Spleen (tissue), 11 donors: ENCODE measurements around the gene EPHB1. TPM values are rescaled to one million over a fixed set of nuclear protein-coding genes. Genes with fewer than 3 reads are reported as not detected.

Experiments used
- DNase-seq: peaks from one replicate; pipeline ENCODE4 v3.0.0-alpha.2; 2020
- H3K27ac ChIP-seq, 8 donors: fragments of 200-600 bp; sonication (generic) in 7 of 8; 1 replicate in 4 of 8; 2 replicates in 4 of 8; pipeline versions ENCODE4 v1.5.0 to v1.8.0; 2016 to 2021; ENCODE audit warnings: inconsistent platforms in 4 of 8, mild to moderate bottlenecking in 4 of 8, moderate library complexity in 1 of 8
- H3K27me3 ChIP-seq, 7 donors: fragments of 200-600 bp; sonication (generic) in 6 of 7; replicated peaks in 1 of 7; 1 replicate in 4 of 7; 2 replicates in 3 of 7; pipeline versions ENCODE4 v1.5.0 to v1.8.0; 2016 to 2021; ENCODE audit warnings: inconsistent platforms in 3 of 7, mild to moderate bottlenecking in 1 of 7
- H3K36me3 ChIP-seq, 6 donors: fragments of 200-600 bp; sonication (generic) in 5 of 6; 1 replicate in 4 of 6; 2 replicates in 2 of 6; pipeline versions ENCODE4 v1.5.0 to v1.8.0; 2016 to 2021; ENCODE audit warnings: inconsistent platforms in 2 of 6
- H3K4me1 ChIP-seq, 6 donors: fragments of 200-600 bp; sonication (generic) in 5 of 6; 1 replicate in 3 of 6; 2 replicates in 3 of 6; pipeline versions ENCODE4 v1.5.0 to v1.8.0; 2016 to 2021; ENCODE audit warnings: inconsistent platforms in 3 of 6
- H3K4me3 ChIP-seq, 8 donors: fragments of 200-600 bp; sonication (generic) in 7 of 8; 1 replicate in 4 of 8; 2 replicates in 4 of 8; pipeline versions ENCODE4 v1.5.0 to v1.8.0; 2016 to 2021; ENCODE audit warnings: inconsistent platforms in 4 of 8, mild to moderate bottlenecking in 4 of 8, moderate library complexity in 2 of 8
- H3K9me3 ChIP-seq, 8 donors: fragments of 200-600 bp; sonication (generic) in 7 of 8; 1 replicate in 4 of 8; 2 replicates in 4 of 8; pipeline versions ENCODE4 v1.5.0 to v1.8.0; 2016 to 2021; ENCODE audit warnings: inconsistent platforms in 4 of 8
- CTCF ChIP-seq, 11 experiments: fragments of 200-600 bp in 7 of 11; fragments of 450-650 bp in 4 of 11; sonication (generic) in 4 of 11; IDR thresholded peaks in 8 of 11; conservative IDR thresholded peaks in 3 of 11; 1 replicate in 7 of 11; 2 replicates in 4 of 11; pipeline versions ENCODE4 v1.4.0 to v1.8.0; 2016 to 2021; ENCODE audit warnings: antibody characterized with exemption in 11 of 11, inconsistent platforms in 4 of 11, mild to moderate bottlenecking in 1 of 11
- POLR2A ChIP-seq, 3 donors: fragments of 450-650 bp; IDR thresholded peaks; one replicate each; pipeline ENCODE4 v1.5.1; 2017; ENCODE audit warnings: antibody characterized with exemption in 3 of 3, mild to moderate bottlenecking in 1 of 3
- POLR2AphosphoS5 ChIP-seq, 3 donors: sonication (generic); formaldehyde crosslinking; IDR thresholded peaks; one replicate each; pipeline ENCODE4 v1.5.1; 2017; ENCODE audit warnings: antibody characterized with exemption in 3 of 3
- WGBS, 5 donors: extraction: QIAGEN DNeasy Blood & Tissue Kit in 3 of 5; methylation state at CpG; one replicate each; pipeline versions ENCODE4 v1.1.5 to v1.1.7; 2013 to 2018; 5-methylcytosine and 5-hydroxymethylcytosine counted together
- intact Hi-C: fragments of 100-400 bp; cut with DNase I; formaldehyde crosslinking; loops from one replicate; pipeline ENCODE4 v1.15.0; 2023; ENCODE audit warnings: low total_unique reads
- polyA plus RNA-seq, 3 donors: library from polyadenylated mRNA; stranded (reverse); fragments of 200-250 nt; gene quantifications; one replicate each; pipeline ENCODE4 v1.2.1, GENCODE V29; 2013
- total RNA-seq, 7 donors: library from RNA; depleted of rRNA in 3 of 7; stranded (reverse); fragments of >200 nt in 3 of 7; fragmentation: NEBNext Ultra II Directional in 4 of 7; extraction: Animal tissue kit (Norgen Biotek cat#: 25700) in 4 of 7; gene quantifications; one replicate each; pipeline versions ENCODE4 v1.1.0 to v1.2.1, GENCODE V29; 2016 to 2021
- donor health status: healthy with polysubstance abuse.
- donor health status: DM: no; HTN: no; CAD: no; lungs with moderate emphysema.
- donor health status: DM: no; HTN: no; CAD: no.
- donor health status: Bipolar disorder and iron deficiency.
- donor health status: healthy.
- donor health status: DM: no; HTN: no; CAD: no.
- donor health status: DM: yes; HTN: yes; CAD: no.

The EPHB1 gene
- total and polyA plus RNA-seq, 10 donors, result 0.20 to 14.0 (median 3.0) TPM

- H3K27ac ChIP-seq, result no peak overlapping the region
- 75 to 89% (median 87%) methylated on average over 5 of the region's 5 CpGs for WGBS, 5 donors
- intact Hi-C loops, result no loop called here
Observed at GRCh38 chr3:135141160-135141559, 346.1 kb downstream of the EPHB1 start.

GRCh38 chr3:135141672-135142071, 346.6 kb downstream of the EPHB1 start:
- 72 to 89% (median 82%) methylated on average over 2 of the region's 2 CpGs for WGBS, 5 donors
- no peak for TF ChIP-seq CTCF (IDR thresholded peaks at IDR 0.05 in 8 of 11, conservative IDR thresholded peaks at IDR 0.05 in 3 of 11)
- TF ChIP-seq POLR2A (IDR thresholded peaks at IDR 0.05), result no peak
- TF ChIP-seq POLR2AphosphoS5 (IDR thresholded peaks at IDR 0.05), result no peak

More at GRCh38 chr3:135141160-135141559, 346.1 kb downstream of the EPHB1 start:
- no peaks in the 10 kb centered on the region for H3K9me3 ChIP-seq
- no peak for DNase-seq
- no peaks in the 10 kb centered on the region for H3K4me1 ChIP-seq
- no peak overlapping the region for H3K4me3 ChIP-seq
- no peaks in the 10 kb centered on the region for H3K27me3 ChIP-seq
- TF ChIP-seq POLR2A (IDR thresholded peaks at IDR 0.05) (no peak), CTCF (IDR thresholded peaks at IDR 0.05 in 8 of 11, conservative IDR thresholded peaks at IDR 0.05 in 3 of 11) (no peak), POLR2AphosphoS5 (IDR thresholded peaks at IDR 0.05) (no peak)
- H3K36me3 ChIP-seq, result no peaks in the 10 kb centered on the region

GRCh38 chr3:135142530-135142929, 347.5 kb downstream of the EPHB1 start:
- intact Hi-C loops, result no loop called here
- H3K36me3 ChIP-seq, result no peaks in the 10 kb centered on the region
- no peaks in the 10 kb centered on the region for H3K27me3 ChIP-seq
- TF ChIP-seq POLR2AphosphoS5 (IDR thresholded peaks at IDR 0.05), result no peak
- TF ChIP-seq CTCF (IDR thresholded peaks at IDR 0.05 in 8 of 11, conservative IDR thresholded peaks at IDR 0.05 in 3 of 11), result no peak
- TF ChIP-seq POLR2A (IDR thresholded peaks at IDR 0.05), result no peak
- WGBS, 5 donors, result 67 to 90% (median 89%) methylated on average over 5 of the region's 5 CpGs
- no peaks in the 10 kb centered on the region for H3K4me1 ChIP-seq
- H3K9me3 ChIP-seq, result no peaks in the 10 kb centered on the region
- no peak overlapping the region for H3K27ac ChIP-seq
- no peak overlapping the region for H3K4me3 ChIP-seq
- DNase-seq, result no peak

More at GRCh38 chr3:135141672-135142071, 346.6 kb downstream of the EPHB1 start:
- Histone ChIP-seq H3K4me1 (no peaks in the 10 kb centered on the region), H3K36me3 (no peaks in the 10 kb centered on the region), H3K27me3 (no peaks in the 10 kb centered on the region), H3K4me3 (no peak overlapping the region), H3K9me3 (no peaks in the 10 kb centered on the region), H3K27ac (no peak overlapping the region)
- intact Hi-C loops, result no loop called here
- no peak for DNase-seq

- 88 to 100% (median 95%) methylated on average over 2 of the region's 2 CpGs for WGBS, 5 donors
- no peaks in the 10 kb centered on the region for H3K27me3 ChIP-seq
- no peaks in the 10 kb centered on the region for H3K9me3 ChIP-seq
- no peak overlapping the region for H3K4me3 ChIP-seq
- TF ChIP-seq CTCF (IDR thresholded peaks at IDR 0.05 in 8 of 11, conservative IDR thresholded peaks at IDR 0.05 in 3 of 11) (no peak), POLR2AphosphoS5 (IDR thresholded peaks at IDR 0.05) (no peak), POLR2A (IDR thresholded peaks at IDR 0.05) (no peak)
- no peak overlapping the region for H3K27ac ChIP-seq
- H3K36me3 ChIP-seq, result no peaks in the 10 kb centered on the region
- no peak for DNase-seq
- intact Hi-C loops, result no loop called here
- no peaks in the 10 kb centered on the region for H3K4me1 ChIP-seq
Observed at GRCh38 chr3:135143474-135143873, 348.4 kb downstream of the EPHB1 start.
